ENCODE data around the gene USP25. TPM values are rescaled to one million over a fixed set of nuclear protein-coding genes. Genes with fewer than 3 reads are reported as not detected.
A peak's percentile ranks its signal among the peaks of the same experiment; 100 is the strongest.

Gene USP25
- total and polyA plus RNA-seq, 3 donors from 2014 or later = 69.2 to 123 (median 69.9) TPM

- Histone ChIP-seq H3K36me3 (ENCODE audit: low read depth, missing control alignments) (no peaks in the 10 kb centered on the region), H3K4me1 (no peaks in the 10 kb centered on the region), H3K4me3 (no peak overlapping the region), H3K9me3 (no peaks in the 10 kb centered on the region), H3K27me3 (no peaks in the 10 kb centered on the region), H3K27ac (no peak overlapping the region)
- intact Hi-C loops (cut with DNase I; ENCODE audit: low total_unique reads) = no loop called here
- DNase-seq = no peak
- TF ChIP-seq, protein P1, sequence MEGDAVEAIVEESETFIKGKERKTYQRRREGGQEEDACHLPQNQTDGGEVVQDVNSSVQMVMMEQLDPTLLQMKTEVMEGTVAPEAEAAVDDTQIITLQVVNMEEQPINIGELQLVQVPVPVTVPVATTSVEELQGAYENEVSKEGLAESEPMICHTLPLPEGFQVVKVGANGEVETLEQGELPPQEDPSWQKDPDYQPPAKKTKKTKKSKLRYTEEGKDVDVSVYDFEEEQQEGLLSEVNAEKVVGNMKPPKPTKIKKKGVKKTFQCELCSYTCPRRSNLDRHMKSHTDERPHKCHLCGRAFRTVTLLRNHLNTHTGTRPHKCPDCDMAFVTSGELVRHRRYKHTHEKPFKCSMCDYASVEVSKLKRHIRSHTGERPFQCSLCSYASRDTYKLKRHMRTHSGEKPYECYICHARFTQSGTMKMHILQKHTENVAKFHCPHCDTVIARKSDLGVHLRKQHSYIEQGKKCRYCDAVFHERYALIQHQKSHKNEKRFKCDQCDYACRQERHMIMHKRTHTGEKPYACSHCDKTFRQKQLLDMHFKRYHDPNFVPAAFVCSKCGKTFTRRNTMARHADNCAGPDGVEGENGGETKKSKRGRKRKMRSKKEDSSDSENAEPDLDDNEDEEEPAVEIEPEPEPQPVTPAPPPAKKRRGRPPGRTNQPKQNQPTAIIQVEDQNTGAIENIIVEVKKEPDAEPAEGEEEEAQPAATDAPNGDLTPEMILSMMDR (IDR thresholded peaks at IDR 0.05) = no peak
- no peak for TF ChIP-seq POLR2A (IDR thresholded peaks at IDR 0.05)
- 90 to 92% methylated on average over 5 of the region's 5 CpGs for WGBS, 2 donors
These were observed 144.8 kb downstream of the USP25 start for GRCh38 chr21:15874615-15875014.

DNA sequence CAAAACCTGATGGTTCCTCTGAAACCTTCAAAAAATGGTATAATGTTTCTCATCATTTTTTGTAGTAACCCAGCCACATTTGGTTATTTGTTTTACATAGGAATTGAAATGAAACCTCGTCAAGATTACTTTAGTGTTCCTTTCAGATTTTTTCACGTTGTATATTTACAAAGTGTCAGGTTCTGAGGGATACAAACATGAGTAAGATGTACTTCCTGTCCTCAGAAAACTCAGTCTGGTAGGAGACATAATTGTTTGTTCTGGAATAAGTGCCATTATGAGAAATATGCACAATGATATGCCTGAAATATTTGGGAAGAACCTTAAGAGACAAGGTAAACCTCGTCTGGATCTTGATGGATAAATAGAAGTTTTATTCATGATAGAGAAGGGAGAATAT lies 145.5 kb downstream of the USP25 start:
- DNase-seq = no peak
- no peak for TF ChIP-seq POLR2A (IDR thresholded peaks at IDR 0.05)
- TF ChIP-seq, protein P1 (IDR thresholded peaks at IDR 0.05) = no peak
- intact Hi-C loops (cut with DNase I; ENCODE audit: low total_unique reads) = no loop called here
- no peaks in the 10 kb centered on the region for H3K4me1 ChIP-seq
- no peak overlapping the region for H3K4me3 ChIP-seq
- WGBS, 2 donors = 83 to 90% methylated on average over 3 of the region's 3 CpGs
- no peaks in the 10 kb centered on the region for H3K36me3 ChIP-seq (ENCODE audit: low read depth, missing control alignments)
- no peak overlapping the region for H3K27ac ChIP-seq
- H3K27me3 ChIP-seq = no peaks in the 10 kb centered on the region
- no peaks in the 10 kb centered on the region for H3K9me3 ChIP-seq

DNA sequence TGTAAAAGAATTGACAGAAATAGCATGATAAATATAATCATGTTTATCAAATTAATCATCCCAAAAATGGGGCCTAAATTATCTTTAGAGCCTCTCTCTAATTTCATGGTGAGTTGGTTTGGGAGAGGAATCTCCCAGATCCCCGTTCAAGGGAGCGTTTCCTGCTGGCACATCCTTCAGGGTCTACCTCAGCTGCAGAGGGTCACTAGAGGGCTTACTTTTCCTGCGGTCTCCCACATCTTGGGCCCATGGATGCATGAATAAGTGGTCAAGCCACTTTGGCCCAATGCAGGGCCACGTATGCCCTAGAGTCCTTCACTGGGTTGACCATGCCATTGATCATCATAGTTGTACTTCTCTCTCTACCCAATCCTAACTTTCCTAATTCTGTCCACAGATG lies 164.1 kb downstream of the USP25 start:
- Histone ChIP-seq H3K27me3 (no peaks in the 10 kb centered on the region), H3K36me3 (ENCODE audit: low read depth, missing control alignments) (no peaks in the 10 kb centered on the region), H3K9me3 (no peaks in the 10 kb centered on the region), H3K4me1 (no peaks in the 10 kb centered on the region), H3K27ac (no peak overlapping the region), H3K4me3 (no peak overlapping the region)
- DNase-seq = no peak
- no peak for TF ChIP-seq POLR2A (IDR thresholded peaks at IDR 0.05)
- intact Hi-C loops (cut with DNase I; ENCODE audit: low total_unique reads) = no loop called here
- WGBS, 2 donors = 67 to 79% methylated on average over 4 of the region's 4 CpGs

GRCh38 chr21:15894596-15894995 lies 164.8 kb downstream of the USP25 start:
- Histone ChIP-seq H3K4me3 (no peak overlapping the region), H3K27me3 (no peaks in the 10 kb centered on the region), H3K9me3 (no peaks in the 10 kb centered on the region), H3K36me3 (ENCODE audit: low read depth, missing control alignments) (no peaks in the 10 kb centered on the region), H3K4me1 (no peaks in the 10 kb centered on the region), H3K27ac (no peak overlapping the region)
- DNase-seq = no peak
- TF ChIP-seq, protein P1 (IDR thresholded peaks at IDR 0.05) = peak in 1 of 3 experiments; percentile 32
- TF ChIP-seq POLR2A (IDR thresholded peaks at IDR 0.05) = no peak
- intact Hi-C loops (cut with DNase I; ENCODE audit: low total_unique reads) = no loop called here

DNA sequence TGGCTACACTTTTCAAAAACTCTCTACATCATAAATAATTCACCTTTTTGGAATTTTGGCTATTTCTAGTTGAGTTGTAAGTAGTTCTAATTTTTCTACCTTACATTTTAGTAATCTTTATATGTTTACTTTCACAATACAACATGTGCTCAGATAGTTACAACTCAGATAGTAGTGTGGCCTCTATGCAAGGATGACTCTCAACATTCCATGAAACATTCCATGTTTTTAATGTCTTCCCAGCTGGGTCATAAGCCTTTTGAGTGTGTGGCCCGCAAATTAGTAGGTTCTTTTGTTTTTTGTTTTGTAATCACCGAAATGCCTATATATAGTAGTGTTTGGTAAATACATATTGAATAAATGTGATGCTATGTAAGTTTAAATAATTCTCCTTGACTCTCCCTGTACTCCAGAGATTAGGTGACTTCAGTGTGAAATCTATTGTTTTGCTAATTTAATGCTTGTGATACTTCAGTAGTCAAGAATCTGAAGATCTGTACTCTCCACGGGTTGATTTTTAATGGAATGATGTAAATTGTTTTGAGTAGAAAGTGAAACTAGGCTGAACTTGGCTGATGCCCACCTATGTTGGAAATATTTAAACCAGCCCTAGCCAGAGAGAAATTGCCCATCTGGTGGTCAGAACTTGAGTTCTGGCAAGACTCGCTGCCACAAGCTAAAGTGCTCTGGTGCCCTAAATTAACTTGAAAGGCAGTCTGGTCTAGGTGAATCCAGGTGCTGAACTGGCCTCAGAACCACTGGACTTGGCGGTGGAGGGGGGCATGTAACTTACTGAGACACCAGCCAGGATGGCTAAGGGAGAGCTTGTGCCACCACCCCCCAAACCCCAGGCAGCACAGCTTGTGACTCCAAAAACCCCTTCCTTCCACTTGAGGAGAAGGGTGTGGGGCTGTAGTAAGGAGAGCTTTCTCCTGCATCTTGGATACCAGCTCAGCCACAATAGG lies 165.6 kb downstream of the USP25 start:
- no peak for DNase-seq
- WGBS, 2 donors = 70 to 82% methylated on average over 5 of the region's 5 CpGs
- H3K27ac ChIP-seq = no peak overlapping the region
- H3K4me3 ChIP-seq = no peak overlapping the region
- TF ChIP-seq, protein P1 (IDR thresholded peaks at IDR 0.05) = no peak
- no peak for TF ChIP-seq POLR2A (IDR thresholded peaks at IDR 0.05)
- H3K4me1 ChIP-seq = no peaks in the 10 kb centered on the region
- H3K27me3 ChIP-seq = no peaks in the 10 kb centered on the region
- H3K9me3 ChIP-seq = no peaks in the 10 kb centered on the region
- H3K36me3 ChIP-seq (ENCODE audit: low read depth, missing control alignments) = no peaks in the 10 kb centered on the region
- intact Hi-C loops (cut with DNase I; ENCODE audit: low total_unique reads) = no loop called here

Measured in testis (tissue), 3 donors.